Cardiac septum (tissue), 1 donor: Measurements from ENCODE around the gene NUCB1. TPM values are rescaled to one million over a fixed set of nuclear protein-coding genes. Genes with fewer than 3 reads are reported as not detected.

Source experiments
- DNase-seq: peaks from one replicate; pipeline ENCODE4 v3.0.0-alpha.2; 2020; ENCODE audit warnings: low spot score
- intact Hi-C: fragments of 100-400 bp; cut with DNase I; formaldehyde crosslinking; loops from one replicate; pipeline ENCODE4 v1.14.0; 2022
- total RNA-seq: library from RNA; stranded (reverse); fragmentation: NEBNext Ultra II Directional; extraction: Animal tissue kit (Norgen Biotek cat#: 25700); gene quantifications from one replicate; pipeline ENCODE4 v1.2.1, GENCODE V29; 2021
- donor health status: DM: no; HTN: no; CAD: no.

The NUCB1 gene
- total RNA-seq, 1 donor from 2014 or later = 276 TPM

- DNase-seq = no peak
- intact Hi-C loops = loop anchor here (5.0 kb wide), 1 partner anchor 169 kb away; no protein-coding TSS in a partner anchor
These were observed 66.6 kb downstream of the NUCB1 start for GRCh38 chr19:48966541-48967345.

GRCh38 chr19:48967346-48968178 is 67.5 kb downstream of the NUCB1 start:
- DNase-seq = no peak
- intact Hi-C loops = loop anchor here (5.0 kb wide), 1 partner anchor 170 kb away; no protein-coding TSS in a partner anchor

GRCh38 chr19:48968179-48968661 is 68.1 kb downstream of the NUCB1 start:
- intact Hi-C loops = loop anchor here (5.0 kb wide), 1 partner anchor 171 kb away; no protein-coding TSS in a partner anchor
- no peak for DNase-seq

GRCh38 chr19:48968813-48969218 is 68.7 kb downstream of the NUCB1 start:
- intact Hi-C loops = loop anchor here (5.0 kb wide), 1 partner anchor 172 kb away; no protein-coding TSS in a partner anchor
- DNase-seq = no peak

GRCh38 chr19:48969276-48970138 is 69.4 kb downstream of the NUCB1 start:
- DNase-seq = no peak
- intact Hi-C loops = loop anchor here (5.0 kb wide), 1 partner anchor 172 kb away; no protein-coding TSS in a partner anchor

GRCh38 chr19:48970139-48970766 is 70.1 kb downstream of the NUCB1 start:
- intact Hi-C loops = no loop called here

GRCh38 chr19:48970923-48971395 is 70.8 kb downstream of the NUCB1 start:
- peak; percentile 89 for DNase-seq
- intact Hi-C loops = no loop called here

More at GRCh38 chr19:48970139-48970766, 70.1 kb downstream of the NUCB1 start:
- no peak for DNase-seq

Other genes starting within 250 kb of the NUCB1 start
- gene NTN5, start 227.3 kb upstream of the NUCB1 start, total RNA-seq = not detected
- not detected for gene FUT2, start 204.3 kb upstream of the NUCB1 start, total RNA-seq
- gene MAMSTR, start 180.6 kb upstream of the NUCB1 start, total RNA-seq = 3.2 TPM
- 13.6 TPM for gene RASIP1, start 159.7 kb upstream of the NUCB1 start, total RNA-seq
- 0.83 TPM for gene IZUMO1, start 153.4 kb upstream of the NUCB1 start, total RNA-seq
- 1.6 TPM for gene FUT1, start 147.7 kb upstream of the NUCB1 start, total RNA-seq
- gene FGF21, start 144.8 kb upstream of the NUCB1 start, total RNA-seq = not detected
- gene BCAT2, start 89.3 kb upstream of the NUCB1 start, total RNA-seq = 48.9 TPM
- 1.9 TPM for gene HSD17B14, start 63.8 kb upstream of the NUCB1 start, total RNA-seq
- 106 TPM for gene PLEKHA4, start 31.7 kb upstream of the NUCB1 start, total RNA-seq
- gene PPP1R15A, start 27.9 kb upstream of the NUCB1 start, total RNA-seq = 87.0 TPM
- gene TULP2, start 1.6 kb upstream of the NUCB1 start, total RNA-seq = 0.67 TPM
- not detected for gene DHDH, start 33.4 kb downstream of the NUCB1 start, total RNA-seq
- gene BAX, start 54.6 kb downstream of the NUCB1 start, total RNA-seq = 25.6 TPM
- 827 TPM for gene FTL, start 65.0 kb downstream of the NUCB1 start, total RNA-seq
- gene GYS1, start 93.0 kb downstream of the NUCB1 start, total RNA-seq = 175 TPM
- 39.2 TPM for gene RUVBL2, start 93.6 kb downstream of the NUCB1 start, total RNA-seq
- not detected for gene LHB, start 116.8 kb downstream of the NUCB1 start, total RNA-seq
- not detected for gene CGB3, start 124.0 kb downstream of the NUCB1 start, total RNA-seq
- gene CGB2, start 131.6 kb downstream of the NUCB1 start, total RNA-seq = not detected
- not detected for gene CGB1, start 136.6 kb downstream of the NUCB1 start, total RNA-seq
- not detected for gene CGB5, start 143.5 kb downstream of the NUCB1 start, total RNA-seq
- not detected for gene CGB8, start 148.8 kb downstream of the NUCB1 start, total RNA-seq
- not detected for gene CGB7, start 157.4 kb downstream of the NUCB1 start, total RNA-seq
- gene NTF4, start 164.5 kb downstream of the NUCB1 start, total RNA-seq = not detected
- 0.27 TPM for gene KCNA7, start 172.4 kb downstream of the NUCB1 start, total RNA-seq
- gene SNRNP70, start 185.1 kb downstream of the NUCB1 start, total RNA-seq = 137 TPM
- 24.7 TPM for gene LIN7B, start 214.1 kb downstream of the NUCB1 start, total RNA-seq
- gene C19orf73, start 218.8 kb downstream of the NUCB1 start, total RNA-seq = 1.0 TPM
- 10.1 TPM for gene PPFIA3, start 219.2 kb downstream of the NUCB1 start, total RNA-seq